Mesenteric fat pad (tissue), 1 donor: ENCODE data around the gene ITSN1. TPM values are rescaled to one million over a fixed set of nuclear protein-coding genes. Genes with fewer than 3 reads are reported as not detected.
A peak's percentile ranks its signal among the peaks of the same experiment; 100 is the strongest.
"Not testable (repeated sequence)": the region's sequence is repeated elsewhere in the genome, so short reads cannot be mapped to it uniquely, and the experiment has no call there.

ENCODE experiments used
- DNase-seq: peaks from one replicate; pipeline ENCODE4 v3.0.0-alpha.2; 2020; ENCODE audit warnings: low spot score
- long read RNA-seq: library from polyadenylated mRNA; unstranded; transcript quantifications from one replicate; pipeline ENCODE4 v2.0.0, GENCODE V29; 2020
- total RNA-seq: library from RNA; stranded (reverse); fragmentation: NEBNext Ultra II Directional; extraction: Animal tissue kit (Norgen Biotek cat#: 25700); gene quantifications from one replicate; pipeline ENCODE4 v1.2.1, GENCODE V29; 2021
- donor health status: DM: yes; HTN: yes; CAD: no.

Gene ITSN1
- 268 TPM for total RNA-seq
- long read RNA-seq, partial matches to known transcripts, result 678 of 788 reads
- long read RNA-seq, other reads (novel, unspliced or antisense), result 109 of 788 reads

DNA sequence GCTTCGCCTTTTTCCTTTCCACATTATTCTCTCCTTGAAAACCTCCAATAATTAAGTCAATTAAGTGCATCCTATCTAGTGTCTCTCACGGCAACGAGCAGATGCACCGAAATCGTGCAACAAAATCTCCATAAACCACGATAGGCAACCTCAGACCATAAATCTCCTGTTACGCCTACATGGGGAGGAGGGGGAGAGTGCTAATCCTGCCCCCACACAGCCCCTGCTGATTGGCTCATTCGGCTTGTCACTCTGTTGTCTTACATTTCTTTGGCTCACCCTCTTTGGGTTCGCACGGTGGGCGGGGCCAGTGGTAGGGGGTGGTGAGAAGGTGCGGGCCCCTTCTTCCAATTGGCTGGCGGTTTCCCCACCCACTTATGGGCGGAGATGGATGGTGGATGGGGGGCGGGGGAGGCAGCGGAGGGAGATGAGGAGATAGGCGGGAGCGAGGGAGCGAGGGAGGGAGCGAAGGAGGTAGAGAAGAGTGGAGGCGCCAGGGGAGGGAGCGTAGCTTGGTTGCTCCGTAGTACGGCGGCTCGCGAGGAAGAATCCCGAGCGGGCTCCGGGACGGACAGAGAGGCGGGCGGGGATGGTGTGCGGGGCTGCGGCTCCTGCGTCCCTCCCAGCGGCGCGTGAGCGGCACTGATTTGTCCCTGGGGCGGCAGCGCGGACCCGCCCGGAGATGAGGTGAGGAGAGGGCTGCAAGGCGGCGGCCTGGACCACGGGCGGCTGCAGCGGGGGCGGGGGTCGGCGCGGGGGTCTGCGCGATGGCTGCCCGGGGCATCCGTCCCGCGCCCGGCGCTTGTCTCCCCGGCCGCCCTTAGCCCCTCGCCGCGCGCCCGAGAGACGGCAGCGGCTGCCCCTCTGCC is at the start of gene ITSN1:
ITSN1 (plus strand) TSS at position 475 of the 869 bp plus-strand sequence. CDS start 76,328 bp downstream, outside the sequence.
- DNase-seq, result peak; percentile 99

DNA sequence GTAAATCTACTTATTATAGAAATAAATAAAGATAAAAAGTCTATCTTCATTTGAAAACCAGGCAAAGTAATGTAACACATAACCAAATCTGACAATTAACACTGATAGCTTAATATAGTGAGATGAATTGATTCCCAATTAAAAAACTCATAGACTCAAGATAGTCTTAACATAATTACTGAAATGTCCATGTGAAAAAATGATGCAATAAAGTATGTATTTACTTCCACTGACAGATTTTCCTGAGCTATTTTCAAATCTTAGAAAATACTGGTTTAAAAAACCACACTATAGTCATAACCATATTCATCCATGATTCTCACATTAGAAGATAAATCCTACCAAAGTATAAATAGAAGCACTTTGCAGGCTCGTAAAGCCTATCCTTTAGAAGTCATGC is 44.2 kb upstream of the ITSN1 start:
- DNase-seq, result no peak

DNA sequence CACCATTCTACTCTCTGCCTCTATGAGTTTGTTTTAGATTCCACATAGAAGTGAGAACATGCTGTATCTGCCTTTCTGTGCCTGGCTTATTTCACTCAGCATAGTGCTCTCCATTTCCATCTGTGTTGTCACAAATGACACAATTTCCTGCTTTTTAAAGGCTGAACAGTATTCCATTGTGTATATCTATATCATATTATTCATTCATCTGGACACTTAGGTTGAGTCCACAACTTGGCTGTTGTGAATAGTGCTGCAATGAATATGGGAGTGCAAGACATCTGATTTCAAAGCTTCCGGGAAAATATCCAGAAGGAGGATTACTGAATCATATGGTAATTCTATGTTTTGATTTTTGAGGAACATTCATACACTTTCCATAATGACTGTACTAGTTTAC is 33.7 kb upstream of the ITSN1 start:
- DNase-seq, result no peak

DNA sequence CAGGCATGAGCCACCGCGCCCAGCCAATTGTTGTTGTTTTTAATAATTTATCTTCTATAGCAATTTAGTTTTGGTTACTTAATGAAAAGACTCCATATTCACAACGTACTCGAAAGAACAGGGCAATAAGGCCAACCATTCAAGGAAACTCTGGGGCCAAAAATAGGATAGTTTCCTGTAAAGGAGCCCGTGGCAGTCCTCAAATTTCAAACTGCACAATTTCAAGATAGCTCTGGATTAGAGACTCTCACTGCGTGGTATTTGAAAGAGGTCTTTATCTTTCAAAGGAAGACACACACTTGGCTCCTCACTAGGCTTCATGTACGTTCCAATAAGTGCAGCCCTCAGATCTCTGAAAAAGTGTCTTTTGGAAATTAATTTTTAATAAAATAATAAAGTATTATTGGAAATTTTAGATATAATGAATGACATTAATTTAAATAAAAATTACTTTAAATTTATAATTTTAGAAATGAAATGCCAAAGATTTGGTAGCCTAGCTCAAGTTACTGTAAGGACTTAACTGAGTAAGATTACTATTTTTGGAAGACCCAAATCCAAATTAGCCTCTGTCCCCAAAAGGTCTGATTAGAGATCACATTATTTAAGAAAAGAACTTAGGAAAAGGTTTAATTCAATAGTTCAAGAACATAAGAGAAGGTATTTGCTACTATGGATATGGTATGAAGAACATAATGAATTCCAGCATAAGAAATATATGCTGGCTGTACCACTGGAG is 31.1 kb upstream of the ITSN1 start:
- DNase-seq, result no peak

DNA sequence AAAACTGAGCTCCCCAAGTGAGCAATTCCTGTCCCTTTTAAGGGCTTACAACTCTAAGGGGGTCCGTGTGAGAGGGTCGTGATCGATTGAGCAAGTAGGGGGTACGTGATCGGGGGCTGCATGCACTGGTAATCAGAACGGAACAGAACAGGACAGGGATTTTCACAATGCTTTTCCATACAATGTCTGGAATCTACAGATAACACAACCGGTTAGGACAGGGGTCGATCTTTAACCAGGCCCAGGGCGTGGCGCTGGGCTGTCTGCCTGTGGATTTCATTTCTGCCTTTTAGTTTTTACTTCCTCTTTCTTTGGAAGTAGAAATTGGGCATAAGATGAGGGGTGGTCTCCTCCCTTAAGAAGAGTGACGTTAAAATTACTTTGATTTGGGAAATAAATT is 24.7 kb upstream of the ITSN1 start:
- DNase-seq, result not testable (repeated sequence)

DNA sequence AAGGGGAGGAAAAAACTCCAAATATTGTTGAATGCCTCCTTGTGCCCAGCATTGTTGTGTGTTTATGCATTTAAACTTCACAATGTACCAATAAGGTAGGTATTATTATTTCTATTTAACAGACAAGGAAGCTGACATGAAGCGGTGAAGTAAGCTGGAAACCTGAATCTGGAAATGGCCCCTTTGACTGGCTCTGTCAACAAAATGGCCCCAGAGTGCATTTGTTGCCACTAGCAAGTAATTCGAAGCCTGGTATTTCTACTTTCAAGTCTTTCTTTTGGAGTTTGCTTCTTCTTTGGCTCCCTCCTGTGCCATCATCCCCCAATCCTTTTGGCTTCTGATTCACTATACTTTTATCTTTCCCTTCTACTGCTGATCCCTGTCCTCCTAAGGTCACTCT is 23.9 kb upstream of the ITSN1 start:
- no peak for DNase-seq

DNA sequence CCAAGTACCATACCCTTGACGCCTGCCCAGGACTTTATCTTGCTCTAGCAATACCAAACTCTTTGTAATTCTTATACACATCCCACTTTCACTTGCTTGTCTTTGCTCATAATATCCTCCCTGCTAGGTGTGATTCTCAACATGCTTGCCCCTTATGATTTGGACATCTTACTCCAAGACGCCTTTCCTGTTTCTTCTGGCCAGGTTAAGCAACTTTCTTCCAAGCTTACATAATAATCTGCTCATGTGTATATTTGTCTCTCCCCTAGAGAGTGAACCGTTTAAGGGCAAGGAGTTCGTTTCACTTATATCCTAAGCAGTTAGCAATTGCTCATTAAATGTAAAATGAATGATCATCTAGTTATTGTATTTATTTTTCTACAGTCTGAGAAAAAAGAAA is 22.6 kb upstream of the ITSN1 start:
- DNase-seq, result no peak

DNA sequence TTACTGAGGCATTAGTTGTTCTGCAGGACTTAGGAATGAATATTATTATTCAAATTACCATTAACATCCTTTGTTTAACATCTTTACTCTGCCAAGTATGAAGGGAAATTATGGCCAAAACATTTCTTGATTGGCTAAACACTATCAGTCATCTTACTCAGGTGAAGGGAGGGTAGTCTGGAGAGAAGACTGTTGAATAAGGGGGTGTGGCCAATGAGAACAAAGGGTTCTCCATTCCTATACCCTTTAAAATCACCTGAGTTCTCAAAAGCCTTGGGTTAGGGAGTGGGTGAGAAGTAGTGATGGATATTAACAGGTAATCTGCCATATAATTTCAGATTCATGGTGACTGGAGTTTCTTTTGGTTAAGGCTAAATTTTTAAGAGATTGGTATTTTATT is 20.0 kb upstream of the ITSN1 start:
- no peak for DNase-seq

DNA sequence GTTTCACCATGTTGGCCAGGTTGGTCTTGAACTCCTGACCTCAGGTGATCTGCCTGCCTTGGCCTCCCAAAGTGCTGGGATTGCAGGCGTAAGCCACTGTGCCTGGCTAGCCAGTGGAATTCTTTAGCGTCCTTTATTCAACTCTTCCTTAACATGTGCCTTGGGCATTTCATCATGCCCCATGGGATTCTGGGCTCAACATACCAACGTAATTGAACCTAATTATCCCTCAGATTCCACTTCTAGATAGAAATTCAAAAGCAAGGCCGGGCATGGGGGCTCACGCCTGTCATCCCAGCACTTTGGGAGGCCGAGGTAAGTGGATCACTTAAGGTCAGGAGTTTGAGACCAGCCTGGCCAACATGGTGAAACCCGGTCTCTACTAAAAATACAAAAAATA is 16.1 kb upstream of the ITSN1 start:
- DNase-seq, result not testable (repeated sequence)

DNA sequence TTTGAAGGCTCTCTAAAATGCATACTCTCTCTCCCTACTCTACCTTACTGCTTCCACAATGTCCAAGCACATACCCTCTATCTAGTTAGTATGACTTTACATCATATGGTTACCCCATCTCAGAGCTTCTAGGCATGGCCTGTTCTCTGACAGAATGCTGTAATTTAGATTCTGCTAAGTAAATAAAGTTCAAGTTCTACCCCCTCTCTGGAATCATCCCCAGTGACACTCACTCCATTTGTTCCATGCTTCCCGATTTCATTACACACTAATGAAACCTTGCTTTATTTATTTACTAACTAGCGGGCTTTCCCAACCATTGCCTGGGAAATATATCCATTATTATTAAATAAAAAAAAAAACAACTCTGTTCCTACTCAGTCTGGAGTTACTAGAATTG is 8.0 kb upstream of the ITSN1 start:
- no peak for DNase-seq

DNA sequence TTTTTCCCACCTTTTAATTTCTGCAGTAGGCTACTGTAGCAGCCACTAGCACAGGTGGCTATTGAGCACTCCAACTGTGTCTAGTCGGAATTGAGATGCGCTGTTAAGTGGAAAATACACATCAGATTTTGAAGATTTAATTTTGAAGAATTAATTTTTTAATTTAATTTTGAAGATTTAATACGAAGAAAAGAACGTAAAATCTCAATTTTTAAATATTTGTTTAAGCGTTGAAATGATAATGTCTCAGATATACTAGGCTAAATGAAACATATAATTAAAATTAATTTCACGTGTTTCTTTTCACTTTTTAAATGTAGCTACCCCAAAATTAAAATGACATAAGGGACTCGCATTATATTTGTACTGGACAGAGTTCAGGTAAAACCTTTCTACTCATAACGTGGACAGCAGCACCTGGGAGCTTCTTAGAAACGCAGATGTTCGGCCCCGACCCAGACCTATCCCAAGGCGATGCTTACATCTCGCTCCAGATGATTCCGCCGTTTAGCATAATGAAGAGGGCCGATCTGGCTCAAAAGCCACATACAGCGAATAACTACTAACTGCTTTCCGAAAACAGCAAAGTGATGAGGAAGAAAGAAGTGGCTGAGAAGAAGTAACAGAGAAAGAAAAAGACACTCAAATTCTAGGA is 1.5 kb upstream of the ITSN1 start:
- DNase-seq, result no peak

DNA sequence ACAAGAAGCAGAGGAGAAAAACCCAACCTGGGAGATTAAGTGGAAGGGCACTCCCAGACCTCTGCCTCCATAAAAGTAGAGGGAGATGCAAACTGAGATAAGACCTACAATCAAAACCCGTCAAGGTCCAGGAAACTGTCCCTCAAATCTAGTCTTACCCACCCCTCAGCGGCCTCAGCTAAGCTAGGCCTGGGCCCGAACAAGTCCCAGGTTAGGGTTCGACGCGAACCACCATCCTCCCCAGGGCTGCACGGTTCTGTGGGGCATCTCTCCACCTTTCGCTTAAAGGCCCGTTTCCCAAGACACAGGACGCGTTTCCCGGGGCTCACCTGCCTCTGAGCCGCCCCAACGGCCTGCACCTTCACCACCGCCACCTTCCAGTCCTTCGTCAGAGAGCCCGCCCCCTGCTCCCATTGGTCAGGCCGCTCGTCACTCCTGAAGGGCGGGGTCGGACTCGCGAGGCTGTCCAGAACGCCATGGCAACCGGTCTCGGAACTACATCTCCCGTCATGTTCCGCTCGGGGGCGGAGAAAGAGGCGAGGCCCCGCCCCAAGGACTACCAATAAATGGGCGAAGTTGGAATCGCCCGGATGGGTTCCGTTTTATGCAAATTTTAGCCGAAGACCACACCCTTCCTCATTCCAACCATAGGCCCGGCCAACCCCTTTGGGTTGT is 812 bp upstream of the ITSN1 start, which contains the start of gene CRYZL1:
CRYZL1 (minus strand) TSS at position 390 of the 675 bp plus-strand sequence. CDS start 10,190 bp downstream, outside the sequence.
- DNase-seq, result peak; percentile 99

DNA sequence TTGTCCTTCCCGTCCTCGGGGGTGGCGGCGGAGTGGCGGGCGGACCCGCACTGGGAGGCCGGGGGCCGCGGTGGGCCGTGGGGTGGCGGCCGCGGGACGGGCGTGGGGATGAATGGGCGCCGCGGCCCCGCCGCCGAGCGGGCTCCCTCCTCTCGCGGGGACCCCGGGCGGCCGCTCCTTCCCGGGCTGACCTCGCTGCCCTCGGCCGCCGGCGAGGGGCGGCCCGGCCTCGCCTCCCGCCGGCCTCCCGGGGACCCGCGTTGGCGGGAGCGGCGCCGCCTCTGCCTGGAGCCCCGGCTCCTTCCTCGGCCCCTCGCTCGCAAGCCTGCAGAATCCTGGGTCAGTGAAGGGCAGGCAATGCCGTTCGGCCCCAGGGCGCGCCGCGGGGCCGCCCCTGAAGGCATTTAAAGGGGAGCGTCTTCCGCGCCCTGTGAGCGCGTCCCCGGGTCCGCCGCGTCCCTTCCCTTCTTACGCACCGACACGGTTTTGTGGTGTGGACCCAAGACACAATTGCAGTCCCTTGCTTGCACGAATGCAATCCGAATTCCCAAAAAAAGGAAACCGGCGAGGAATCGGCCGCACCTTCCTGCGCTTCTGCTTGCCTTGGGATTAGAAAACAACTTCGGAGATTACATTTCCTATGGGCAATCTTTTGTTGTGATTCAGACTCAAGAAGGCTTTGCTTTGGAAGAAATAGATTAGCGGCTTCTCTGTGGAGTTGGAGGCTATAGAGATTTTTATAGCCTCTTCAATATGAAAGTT is 776 bp downstream of the ITSN1 start:
- DNase-seq, result no peak

DNA sequence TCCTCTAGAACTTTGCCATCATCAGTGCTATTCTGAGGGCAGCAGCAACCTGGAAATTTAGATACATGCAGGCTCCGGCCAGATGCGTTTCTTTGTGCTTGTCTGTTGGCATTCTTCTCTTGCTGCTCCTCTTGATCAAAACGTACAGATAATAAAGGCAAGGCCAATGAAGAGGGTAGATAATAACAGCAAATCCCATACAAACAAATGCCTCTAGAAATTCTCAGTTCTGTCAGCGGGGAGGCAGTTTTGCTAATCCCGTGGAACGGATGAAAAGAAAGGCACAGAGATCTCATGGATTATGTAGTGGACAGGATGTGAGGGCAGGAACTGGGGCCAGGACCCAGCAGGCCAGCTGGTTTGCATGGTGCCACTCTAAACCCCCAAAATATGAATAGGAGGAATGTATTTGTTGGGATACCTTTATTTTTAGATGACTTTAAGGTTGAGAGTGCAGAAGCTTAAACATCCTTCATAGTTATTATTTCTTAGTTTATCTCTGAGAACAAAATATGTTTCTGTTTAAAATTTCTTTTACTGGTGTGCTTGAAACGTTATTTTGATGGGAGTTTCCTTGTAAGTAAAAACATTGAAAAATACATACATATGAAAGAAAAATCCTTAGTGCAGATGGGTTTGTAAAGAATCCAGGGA is 1.5 kb downstream of the ITSN1 start:
- DNase-seq, result no peak

DNA sequence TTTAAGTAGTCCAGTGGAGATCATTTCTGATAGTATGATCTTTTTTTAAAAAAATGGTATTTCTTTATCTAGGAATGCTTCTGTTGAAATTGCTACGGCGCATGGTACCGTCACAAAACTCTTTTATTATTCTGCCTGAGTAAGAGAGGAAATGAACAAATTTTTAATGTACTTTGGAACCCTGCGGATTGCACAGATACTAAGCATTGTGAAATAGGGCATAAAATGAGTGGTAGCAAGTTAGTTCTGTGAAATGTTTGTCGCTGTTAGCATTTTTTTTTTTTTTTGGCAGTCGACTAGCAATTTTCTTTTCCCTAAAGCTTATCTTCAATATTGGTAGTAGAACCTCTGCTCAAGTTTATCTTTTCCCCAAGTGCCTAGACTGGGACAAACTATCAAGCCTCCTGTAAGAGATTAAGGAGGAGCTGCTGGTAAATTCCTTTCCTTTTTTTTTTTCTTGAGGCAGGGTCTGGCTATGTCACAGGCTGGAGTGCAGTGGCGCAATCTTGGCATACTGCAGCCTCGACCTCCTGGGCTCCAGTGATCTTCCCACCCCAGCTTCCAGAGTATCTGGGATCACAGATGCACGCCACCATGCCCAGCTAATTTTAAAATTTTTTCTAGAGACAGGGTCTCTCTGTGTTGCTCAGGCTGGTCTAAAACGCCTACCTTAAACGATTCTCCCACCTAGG is 2.2 kb downstream of the ITSN1 start:
- DNase-seq, result no peak

DNA sequence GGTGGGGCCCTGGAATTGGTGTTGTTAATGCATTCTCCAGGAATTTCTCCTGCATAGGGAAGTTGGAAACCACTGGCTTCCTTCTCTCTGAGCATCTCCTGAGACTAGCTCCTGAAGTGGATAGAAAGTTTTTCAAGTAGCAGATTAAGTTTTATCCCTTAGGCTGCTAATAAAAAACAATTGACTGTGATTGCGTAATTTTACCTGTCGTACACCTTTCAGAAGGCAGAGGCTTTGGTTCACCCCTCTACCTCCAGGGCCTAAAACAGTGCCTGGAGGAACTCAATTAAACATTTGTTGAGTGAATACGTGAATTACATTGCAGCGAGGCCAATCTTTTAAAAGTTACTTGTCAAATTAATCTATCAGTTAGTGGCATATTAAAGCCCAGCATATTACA is 3.4 kb downstream of the ITSN1 start:
- no peak for DNase-seq

DNA sequence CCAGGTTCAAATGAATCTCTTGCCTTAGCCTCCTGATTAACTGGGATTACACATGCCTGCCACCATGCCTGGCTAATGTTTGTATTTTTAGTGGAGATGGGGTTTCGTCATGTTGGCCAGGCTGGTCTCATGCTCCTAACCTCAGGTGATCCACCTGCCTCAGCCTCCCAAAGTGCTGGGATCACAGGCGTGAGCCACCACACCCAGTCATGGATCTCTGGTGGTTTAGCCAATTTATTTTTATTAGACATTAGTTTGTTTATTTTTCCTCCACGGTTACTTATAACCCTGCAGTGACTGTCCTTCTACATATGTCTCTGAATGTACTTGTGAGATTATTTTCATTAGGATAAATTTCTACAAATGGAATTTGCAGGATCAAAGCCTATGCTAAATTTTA is 5.3 kb downstream of the ITSN1 start:
- DNase-seq, result no peak

DNA sequence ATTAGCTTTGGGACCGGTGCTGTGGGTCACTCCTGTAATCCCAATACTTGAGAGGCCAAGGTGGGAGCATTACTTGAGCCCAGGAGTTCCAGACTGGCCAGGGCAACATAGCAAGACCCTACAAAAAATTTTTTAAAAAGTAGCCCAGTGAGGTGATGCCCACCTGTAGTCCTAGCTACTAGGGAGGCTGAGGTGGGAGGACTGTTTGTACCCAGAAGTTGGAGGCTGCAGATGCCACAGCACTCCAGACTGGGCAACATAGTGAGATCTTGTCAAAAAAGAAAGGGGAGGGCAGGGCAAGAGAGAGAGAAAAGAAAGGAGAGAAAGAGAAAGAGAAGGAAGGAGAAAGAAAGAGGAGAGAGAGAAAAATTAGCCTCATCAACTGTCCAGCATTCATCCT is 6.3 kb downstream of the ITSN1 start:
- DNase-seq, result no peak

DNA sequence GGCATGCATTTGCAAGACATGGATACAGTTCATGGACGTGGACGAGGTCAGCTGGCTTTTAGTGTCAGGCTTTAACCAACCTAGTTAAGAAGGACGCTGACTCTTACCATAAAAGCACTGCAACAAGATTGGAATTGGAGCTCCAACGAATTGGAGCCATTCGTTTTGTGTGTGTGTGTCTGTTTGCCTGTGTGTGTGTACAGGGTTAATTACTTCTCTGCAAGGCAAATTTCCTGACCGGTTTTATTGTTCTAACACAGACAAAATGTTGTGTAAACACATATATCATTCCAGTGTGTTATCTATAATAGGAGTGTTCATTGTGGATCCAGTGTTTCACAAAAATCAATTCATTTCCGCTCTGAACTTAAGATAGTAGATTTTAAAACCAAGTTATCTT is 7.9 kb downstream of the ITSN1 start:
- no peak for DNase-seq
